H1 (cell line): ENCODE data around the gene KCNMA1. TPM values are rescaled to one million over a fixed set of nuclear protein-coding genes. Genes with fewer than 3 reads are reported as not detected.

Source experiments
- CTCF ChIA-PET: fragments of 300-600 bp; sonication (Branson Sonifier 250); formaldehyde crosslinking; loops from one replicate; lab custom pipeline; 2021; ENCODE audit not compliant: partially characterized antibody; lab: Charles Lee
- POLR2A ChIA-PET: fragments of 300-600 bp; sonication (Branson Sonifier 250); formaldehyde crosslinking; loops from one replicate; lab custom pipeline; 2021; ENCODE audit warnings: inconsistent platforms; ENCODE audit not compliant: partially characterized antibody; lab: Charles Lee
- DNase-seq, 2 experiments: peaks; one replicate each; pipeline versions ENCODE4 v3.0.0 to v3.0.0-alpha.2; 2010 to 2022; ENCODE audit warnings: low spot score in 2 of 2, low read depth in 1 of 2, mixed read lengths in 1 of 2
- FAIRE-seq: peaks from 2 replicates; lab custom pipeline; 2011; peaks lifted over from hg19 to GRCh38; lab: Jason Lieb, UNC
- H2AFZ ChIP-seq: 2 replicates; pipeline ENCODE4 v1.8.1; 2012; ENCODE audit warnings: low read length, inconsistent platforms
- H2AK5ac ChIP-seq: 2 replicates; pipeline ENCODE4 v1.6.1; 2013; ENCODE audit warnings: low read depth, low read length
- H2BK120ac ChIP-seq: replicated peaks from 2 replicates; pipeline ENCODE3; 2013; ENCODE audit warnings: low read depth, low read length, inconsistent platforms
- H2BK12ac ChIP-seq: 2 replicates; pipeline ENCODE4 v1.6.1; 2013; ENCODE audit warnings: low read depth, low read length
- H2BK15ac ChIP-seq: 2 replicates; pipeline ENCODE4 v1.6.1; 2013; ENCODE audit warnings: low read length
- H2BK20ac ChIP-seq: 2 replicates; pipeline ENCODE4 v1.6.1; 2013; ENCODE audit warnings: low read length
- H2BK5ac ChIP-seq: 2 replicates; pipeline ENCODE4 v1.6.1; 2013; ENCODE audit warnings: low read depth, low read length
- H3K14ac ChIP-seq: 2 replicates; pipeline ENCODE4 v1.6.1; 2013; ENCODE audit warnings: inconsistent platforms; ENCODE audit not compliant: insufficient read length
- H3K18ac ChIP-seq: 2 replicates; pipeline ENCODE4 v1.6.1; 2013; ENCODE audit warnings: low read length; ENCODE audit errors: extremely low read depth
- H3K23ac ChIP-seq: 2 replicates; pipeline ENCODE4 v1.6.1; 2013; ENCODE audit warnings: inconsistent platforms; ENCODE audit not compliant: insufficient read length
- H3K23me2 ChIP-seq: 2 replicates; pipeline ENCODE4 v1.6.1; 2013; ENCODE audit warnings: low read depth, low read length
- H3K27ac ChIP-seq: 2 replicates; pipeline ENCODE4 v1.6.1; 2011; ENCODE audit warnings: low read depth, low read length, inconsistent platforms
- H3K27me3 ChIP-seq, 4 experiments: replicated peaks in 1 of 4; 1 replicate in 1 of 4; 2 replicates in 3 of 4; pipeline versions ENCODE4 v1.6.1 to v1.8.1; 2011 to 2013; ENCODE audit warnings: low read length in 3 of 4, mild to moderate bottlenecking in 3 of 4, inconsistent platforms in 2 of 4, mixed read lengths in 2 of 4, moderate library complexity in 1 of 4; ENCODE audit not compliant: control insufficient read depth in 3 of 4, insufficient read depth in 3 of 4; ENCODE audit errors: extremely low read depth in 1 of 4
- H3K36me3 ChIP-seq, 4 experiments: 2 replicates each; pipeline versions ENCODE4 v1.6.1 to v1.8.1; 2011 to 2013; ENCODE audit warnings: mild to moderate bottlenecking in 4 of 4, low read length in 3 of 4, moderate library complexity in 2 of 4, control low read depth in 1 of 4, inconsistent platforms in 1 of 4; ENCODE audit not compliant: insufficient read depth in 4 of 4, control insufficient read depth in 2 of 4
- H3K4ac ChIP-seq: replicated peaks from 2 replicates; pipeline ENCODE3; 2013; ENCODE audit warnings: low read length, low read depth, mixed read lengths, inconsistent platforms; ENCODE audit not compliant: insufficient read length
- H3K4me1 ChIP-seq, 4 experiments: replicated peaks in 1 of 4; 1 replicate in 1 of 4; 2 replicates in 3 of 4; pipeline versions ENCODE4 v1.6.1 to v1.8.1; 2011 to 2013; ENCODE audit warnings: low read length in 3 of 4, inconsistent platforms in 2 of 4, mixed read lengths in 1 of 4; ENCODE audit not compliant: insufficient read depth in 4 of 4, control insufficient read depth in 3 of 4
- H3K4me2 ChIP-seq, 2 experiments: 2 replicates each; pipeline versions ENCODE4 v1.6.1 to v1.8.1; 2011 to 2013; ENCODE audit warnings: low read depth in 2 of 2, low read length in 2 of 2, control low read depth in 1 of 2, inconsistent platforms in 1 of 2, mild to moderate bottlenecking in 1 of 2; ENCODE audit not compliant: insufficient read depth in 1 of 2
- H3K4me3 ChIP-seq, 4 experiments: fragments of 200-600, 300-600 bp in 1 of 4; sonication (generic), shearing (Covaris generic), sonication (Bioruptor Twin) in 1 of 4; 2 replicates each; pipeline versions ENCODE4 v1.5.1 to v1.8.1; 2011 to 2016; ENCODE audit warnings: low read length in 4 of 4, low read depth in 3 of 4, control low read depth in 2 of 4, inconsistent platforms in 2 of 4, mild to moderate bottlenecking in 2 of 4, mixed read lengths in 1 of 4, moderate library complexity in 1 of 4; ENCODE audit not compliant: insufficient read depth in 2 of 4; ENCODE audit errors: extremely low read depth in 1 of 4
- H3K56ac ChIP-seq: replicated peaks from 2 replicates; pipeline ENCODE3; 2013; ENCODE audit warnings: low read depth, mild to moderate bottlenecking, mixed read lengths, low read length, inconsistent platforms; ENCODE audit not compliant: insufficient read length
- H3K79me1 ChIP-seq: 2 replicates; pipeline ENCODE4 v1.6.1; 2013; ENCODE audit warnings: low read depth, low read length, control low read depth
- H3K79me2 ChIP-seq, 2 experiments: 2 replicates each; pipeline versions ENCODE4 v1.6.1 to v1.8.1; 2012 to 2013; ENCODE audit warnings: low read length in 2 of 2, mild to moderate bottlenecking in 2 of 2, inconsistent platforms in 1 of 2; ENCODE audit not compliant: insufficient read depth in 2 of 2, control insufficient read depth in 1 of 2
- H3K9ac ChIP-seq, 4 experiments: replicated peaks in 1 of 4; 1 replicate in 1 of 4; 2 replicates in 3 of 4; pipeline versions ENCODE4 v1.6.1 to v1.8.1; 2011 to 2013; ENCODE audit warnings: low read depth in 3 of 4, low read length in 3 of 4, control low read depth in 2 of 4, mild to moderate bottlenecking in 2 of 4, moderate library complexity in 2 of 4, inconsistent platforms in 1 of 4; ENCODE audit errors: extremely low read depth in 1 of 4
- H3K9me3 ChIP-seq, 2 experiments: 2 replicates each; pipeline versions ENCODE4 v1.6.1 to v1.8.1; 2012 to 2013; ENCODE audit warnings: mild to moderate bottlenecking in 2 of 2, moderate library complexity in 2 of 2, control low read depth in 1 of 2, inconsistent platforms in 1 of 2, low read depth in 1 of 2, low read length in 1 of 2, mixed read lengths in 1 of 2; ENCODE audit not compliant: insufficient read depth in 2 of 2
- H4K20me1 ChIP-seq, 2 experiments: replicated peaks in 1 of 2; 2 replicates each; pipeline versions ENCODE3 to v1.8.1; 2011 to 2013; ENCODE audit warnings: inconsistent platforms in 2 of 2, low read length in 2 of 2, mild to moderate bottlenecking in 1 of 2; ENCODE audit not compliant: insufficient read depth in 2 of 2, control insufficient read depth in 1 of 2
- H4K5ac ChIP-seq: 2 replicates; pipeline ENCODE4 v1.6.1; 2013; ENCODE audit warnings: low read length, low read depth, mixed read lengths, inconsistent platforms; ENCODE audit not compliant: insufficient read length
- H4K8ac ChIP-seq: 2 replicates; pipeline ENCODE4 v1.8.0; 2013; ENCODE audit warnings: mild to moderate bottlenecking, moderate library complexity, low read length, inconsistent platforms; ENCODE audit not compliant: insufficient read depth; ENCODE audit errors: extremely low read depth
- H4K91ac ChIP-seq: replicated peaks from 2 replicates; pipeline ENCODE3; 2013; ENCODE audit warnings: low read length, mixed read lengths, inconsistent platforms; ENCODE audit not compliant: insufficient read length
- BRCA1 ChIP-seq: IDR thresholded peaks from 2 replicates; pipeline ENCODE4 v1.6.1; 2012; ENCODE audit warnings: low read depth, low read length, improper control_type of control experiment
- CEBPB ChIP-seq: IDR thresholded peaks from 2 replicates; pipeline ENCODE4 v1.6.1; 2012; ENCODE audit warnings: low read depth, low read length
- CTCF ChIP-seq, 3 experiments: IDR thresholded peaks; 1 replicate in 2 of 3; 2 replicates in 1 of 3; pipeline versions ENCODE4 v1.5.1 to v1.6.1; 2011; ENCODE audit warnings: low read length in 3 of 3, mild to moderate bottlenecking in 3 of 3, inconsistent platforms in 2 of 3, low read depth in 1 of 3, moderate library complexity in 1 of 3; ENCODE audit not compliant: insufficient read depth in 1 of 3; ENCODE audit errors: control extremely low read depth in 1 of 3
- HDAC2 ChIP-seq, 2 experiments: fragments of 300-600 bp in 1 of 2; sonication (generic) in 1 of 2; IDR thresholded peaks; 2 replicates each; pipeline ENCODE4 v1.6.1; 2011 to 2012; ENCODE audit warnings: low read depth in 2 of 2, low read length in 2 of 2, mild to moderate bottlenecking in 2 of 2, moderate library complexity in 2 of 2, borderline replicate concordance in 1 of 2, inconsistent platforms in 1 of 2
- RAD21 ChIP-seq, 2 experiments: IDR thresholded peaks in 1 of 2; conservative IDR thresholded peaks in 1 of 2; 2 replicates each; pipeline ENCODE4 v1.6.1; 2011; ENCODE audit warnings: low read depth in 2 of 2, low read length in 2 of 2, improper control_type of control experiment in 1 of 2, inconsistent platforms in 1 of 2, mild to moderate bottlenecking in 1 of 2, moderate library complexity in 1 of 2
- RNF2 ChIP-seq: fragments of 200-900, 300-1000 bp; sonication (generic); IDR thresholded peaks from 2 replicates; pipeline ENCODE4 v1.7.1; 2016; ENCODE audit warnings: borderline replicate concordance, low read depth, mild to moderate bottlenecking, antibody characterized with exemption, low read length; ENCODE audit not compliant: poor library complexity, severe bottlenecking; ENCODE audit errors: missing control alignments
- SAP30 ChIP-seq: fragments of 300-600 bp; sonication (generic); IDR thresholded peaks from 2 replicates; pipeline ENCODE4 v1.7.1; 2012; ENCODE audit warnings: low read length, moderate library complexity, mild to moderate bottlenecking, inconsistent platforms; ENCODE audit not compliant: insufficient read depth, insufficient replicate concordance
- TBP ChIP-seq: IDR thresholded peaks from 2 replicates; pipeline ENCODE4 v1.6.1; 2011; ENCODE audit warnings: low read depth, low read length, improper control_type of control experiment
- WGBS, 2 experiments: shearing (Covaris generic) in 1 of 2; methylation state at CpG; one replicate each; pipeline versions ENCODE4 v1.1.6 to v1.1.7; 2013 to 2015; ENCODE audit warnings: low lambda C conversion rate in 2 of 2, mixed read lengths in 2 of 2, inconsistent platforms in 1 of 2, low coverage in 1 of 2, missing lambda C conversion rate in 1 of 2; ENCODE audit not compliant: insufficient replicate concordance in 2 of 2, insufficient coverage in 1 of 2, insufficient read length in 1 of 2; ENCODE audit errors: extremely low coverage in 1 of 2, missing lambda C conversion rate in 1 of 2; 5-methylcytosine and 5-hydroxymethylcytosine counted together
- polyA plus RNA-seq, 7 experiments: library from polyadenylated mRNA; depleted of rRNA in 3 of 7; stranded (reverse) in 5 of 7; unstranded in 2 of 7; fragments of >200 nt in 5 of 7; fragments of 200-250 nt in 2 of 7; gene quantifications; 1 replicate in 5 of 7; 2 replicates in 1 of 7; 4 replicates in 1 of 7; pipeline versions ENCODE4 v1.2.1 to v1.2.3, GENCODE V29; 2011 to 2013; ENCODE audit warnings: missing spikeins in 2 of 7, mixed read lengths in 2 of 7
- total RNA-seq: library from RNA; stranded (reverse); fragmentation: NEBNext Ultra II Directional; extraction: Animal tissue kit (Norgen Biotek cat#: 25700); gene quantifications from 2 replicates; pipeline ENCODE4 v1.2.1, GENCODE V29; 2021
- TF ChIP-seq, protein P1 (sequence below): IDR thresholded peaks from 2 replicates; pipeline ENCODE4 v1.6.1; 2012; ENCODE audit warnings: inconsistent platforms

The KCNMA1 gene
- total and polyA plus RNA-seq, 2 of the 8 experiments (the other 6 are each of a cell fraction or from before 2014, with no cell fraction given): 10.2 to 11.1 TPM

GRCh38 chr10:77606751-77607150 lies 30.9 kb downstream of the KCNMA1 start:
- no peak overlapping the region for H3K14ac ChIP-seq
- 62% methylated on average over 2 of the region's 2 CpGs; no CpG with 5 or more reads in 1 of the 2 experiments for WGBS, 2 experiments
- no peak overlapping the region for H2BK15ac ChIP-seq
- no peak overlapping the region for H2AFZ ChIP-seq
- no peak overlapping the region for H2BK20ac ChIP-seq
- CTCF ChIA-PET: interaction anchor here (0.6 to 4.1 kb wide), 21 partner anchors 17 to 441 kb away, joined by 3 to 37 read pairs (median 4); no protein-coding TSS in a partner anchor
- H3K23me2 ChIP-seq: no peaks in the 10 kb centered on the region
- H3K79me2 ChIP-seq: no peaks in the 10 kb centered on the region; a peak in 1 of 4 replicates
- H3K4me1 ChIP-seq: peaks cover 1 to 8% (median 4%) of the 10 kb centered on the region in 4 experiments; a peak in 4 of 7 replicates
- no peak overlapping the region for H3K4me3 ChIP-seq
- H3K9ac ChIP-seq: no peak overlapping the region
- no peaks in the 10 kb centered on the region for H3K79me1 ChIP-seq
- H3K4ac ChIP-seq: no peak overlapping the region
- no peak overlapping the region for H2BK12ac ChIP-seq
- POLR2A ChIA-PET: interaction anchor here (0.6 to 1.1 kb wide), 2 partner anchors 41 to 47 kb away, joined by 3 read pairs; no protein-coding TSS in a partner anchor
- H4K5ac ChIP-seq: no peak overlapping the region
- H4K20me1 ChIP-seq: no peaks in the 10 kb centered on the region
- H3K36me3 ChIP-seq: no peaks in the 10 kb centered on the region
- TF ChIP-seq BRCA1 (no peak), RNF2 (no peak), SAP30 (no peak), CEBPB (no peak), RAD21 (IDR thresholded peaks at IDR 0.05 in 1 of 2, conservative IDR thresholded peaks at IDR 0.05 in 1 of 2; ENCODE audit: low read depth in 2 of 2, low read length in 2 of 2) (peak; percentile 59 to 72), TBP (no peak), HDAC2 (IDR thresholded peaks at IDR 0.05; ENCODE audit: borderline replicate concordance in 1 of 2, low read depth in 2 of 2, low read length in 2 of 2) (no peak), CTCF (IDR thresholded peaks at IDR 0.05; ENCODE audit: control extremely low read depth in 1 of 3, insufficient read depth in 1 of 3, low read depth in 1 of 3, low read length in 3 of 3) (peak; percentile 41 to 54 (median 42); a peak in 3 of 4 replicates)
- TF ChIP-seq, protein P1, sequence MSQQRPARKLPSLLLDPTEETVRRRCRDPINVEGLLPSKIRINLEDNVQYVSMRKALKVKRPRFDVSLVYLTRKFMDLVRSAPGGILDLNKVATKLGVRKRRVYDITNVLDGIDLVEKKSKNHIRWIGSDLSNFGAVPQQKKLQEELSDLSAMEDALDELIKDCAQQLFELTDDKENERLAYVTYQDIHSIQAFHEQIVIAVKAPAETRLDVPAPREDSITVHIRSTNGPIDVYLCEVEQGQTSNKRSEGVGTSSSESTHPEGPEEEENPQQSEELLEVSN: no peak
- TF ChIP-seq, all 59 proteins: peak for 2
- no peak for FAIRE-seq
- Histone ChIP-seq H2BK120ac (no peak overlapping the region), H3K27ac (no peak overlapping the region), H3K23ac (no peak overlapping the region), H4K8ac (no peak overlapping the region), H3K18ac (no peak overlapping the region), H4K91ac (no peak overlapping the region), H3K4me2 (no peak overlapping the region), H3K9me3 (no peaks in the 10 kb centered on the region), H3K27me3 (no peaks in the 10 kb centered on the region), H2BK5ac (no peak overlapping the region), H2AK5ac (no peak overlapping the region), H3K56ac (no peak overlapping the region)
- DNase-seq: no peak
